A673 (cell line): ENCODE measurements around the gene ARF4. TPM values are rescaled to one million over a fixed set of nuclear protein-coding genes. Genes with fewer than 3 reads are reported as not detected.

ENCODE experiments used
- BruUV-seq: library from RNA; stranded (reverse); fragments of 400-500 nt; replicated peaks from 2 replicates; lab custom pipeline; 2021; lab: Mats Ljungman, UMichigan
- CTCF ChIA-PET: fragments of 300-600 bp; sonication (Branson Sonifier 250); formaldehyde crosslinking; loops from one replicate; lab custom pipeline; 2022; ENCODE audit warnings: antibody characterized with exemption; lab: Charles Lee
- POLR2A ChIA-PET: fragments of 300-600 bp; sonication (Branson Sonifier 250); formaldehyde crosslinking; loops from one replicate; lab custom pipeline; 2022; ENCODE audit warnings: antibody characterized with exemption; ENCODE audit not compliant: low non-redundant PET; lab: Charles Lee
- DNase-seq: peaks from one replicate; pipeline ENCODE4 v3.0.0-alpha.2; 2015; ENCODE audit warnings: low spot score
- H3K27ac ChIP-seq: fragments of 200-600 bp; sonication (generic); 2 replicates; pipeline ENCODE4 v1.5.1; 2016; ENCODE audit warnings: mixed run types, low read depth, mild to moderate bottlenecking, mixed read lengths, antibody characterized with exemption, low read length; ENCODE audit not compliant: poor library complexity, severe bottlenecking
- H3K27me3 ChIP-seq: fragments of 200-600 bp; sonication (generic); replicated peaks from 2 replicates; pipeline ENCODE4 v1.6.1; 2017; ENCODE audit warnings: mixed run types, low read depth, mild to moderate bottlenecking, mixed read lengths, antibody characterized with exemption, low read length; ENCODE audit not compliant: insufficient read depth, poor library complexity
- H3K36me3 ChIP-seq: fragments of 200-600 bp; sonication (generic); 2 replicates; pipeline ENCODE4 v1.6.1; 2016; ENCODE audit warnings: mixed run types, mild to moderate bottlenecking, mixed read lengths, antibody characterized with exemption, low read length; ENCODE audit not compliant: insufficient read depth, poor library complexity, severe bottlenecking
- H3K4me1 ChIP-seq: fragments of 200-600 bp; sonication (generic); 2 replicates; pipeline ENCODE4 v1.6.1; 2017; ENCODE audit warnings: mixed run types, mild to moderate bottlenecking, mixed read lengths, antibody characterized with exemption, low read length; ENCODE audit not compliant: insufficient read depth, poor library complexity, severe bottlenecking
- H3K4me3 ChIP-seq: fragments of 200-600 bp; sonication (generic); 2 replicates; pipeline ENCODE4 v1.5.1; 2016; ENCODE audit warnings: low read depth, mixed run types, mild to moderate bottlenecking, mixed read lengths, low read length; ENCODE audit not compliant: poor library complexity, severe bottlenecking
- H3K9me3 ChIP-seq: fragments of 200-600 bp; sonication (generic); 2 replicates; pipeline ENCODE4 v1.6.1; 2016; ENCODE audit warnings: mixed run types, low read depth, mild to moderate bottlenecking, mixed read lengths, antibody characterized with exemption, low read length; ENCODE audit not compliant: poor library complexity, severe bottlenecking
- EZH2 ChIP-seq: fragments of 200-600 bp; sonication (generic); IDR thresholded peaks from 2 replicates; pipeline ENCODE4 v1.6.1; 2017; ENCODE audit warnings: borderline replicate concordance, low read depth, mild to moderate bottlenecking, mixed read lengths, antibody characterized with exemption, low read length; ENCODE audit not compliant: poor library complexity, severe bottlenecking
- intact Hi-C: fragments of 100-400 bp; cut with micrococcal nuclease; formaldehyde crosslinking; loops from one replicate; pipeline ENCODE4 v1.10.0; 2022; ENCODE audit not compliant: unreplicated experiment
- total RNA-seq: library from RNA; stranded (reverse); gene quantifications from 2 replicates; pipeline ENCODE4 v1.2.3, GENCODE V29; 2021
- TF ChIP-seq, protein P1 (sequence below): fragments of 300-800, 200-600 bp; sonication (generic); conservative IDR thresholded peaks from 2 replicates; pipeline ENCODE4 v1.5.1; 2017; ENCODE audit warnings: low read depth, mild to moderate bottlenecking, antibody characterized with exemption, low read length, moderate library complexity, mixed read lengths

Gene ARF4
- total RNA-seq, 1 experiment from 2014 or later, result 82.2 TPM

DNA sequence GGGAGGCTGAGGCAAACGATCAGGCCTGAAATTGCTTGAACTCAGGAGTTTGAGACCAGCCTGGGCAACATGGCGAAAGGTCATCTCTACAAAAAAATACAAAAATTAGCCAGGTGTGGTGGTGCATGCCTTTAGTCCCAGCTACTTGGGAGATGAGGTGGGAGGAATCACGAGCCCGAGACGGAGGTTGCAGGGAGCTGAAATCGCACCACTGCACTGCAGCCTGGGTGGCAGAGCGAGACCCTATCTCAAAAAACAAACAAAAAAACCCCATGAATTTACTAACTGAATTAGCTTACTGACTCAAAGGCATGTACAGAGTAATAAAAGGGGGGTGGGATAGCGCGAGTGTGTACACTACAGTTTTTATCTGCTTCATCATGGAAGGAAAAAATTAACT is 19.3 kb downstream of the ARF4 start:
- H3K27me3 ChIP-seq, result no peaks in the 10 kb centered on the region
- H3K27ac ChIP-seq, result no peak overlapping the region
- ChIA-PET CTCF (no interaction called here), POLR2A (interaction anchor here (0.6 kb wide), 1 partner anchor 8 kb away, joined by 10 read pairs; no protein-coding TSS in a partner anchor)
- TF ChIP-seq, protein P1, sequence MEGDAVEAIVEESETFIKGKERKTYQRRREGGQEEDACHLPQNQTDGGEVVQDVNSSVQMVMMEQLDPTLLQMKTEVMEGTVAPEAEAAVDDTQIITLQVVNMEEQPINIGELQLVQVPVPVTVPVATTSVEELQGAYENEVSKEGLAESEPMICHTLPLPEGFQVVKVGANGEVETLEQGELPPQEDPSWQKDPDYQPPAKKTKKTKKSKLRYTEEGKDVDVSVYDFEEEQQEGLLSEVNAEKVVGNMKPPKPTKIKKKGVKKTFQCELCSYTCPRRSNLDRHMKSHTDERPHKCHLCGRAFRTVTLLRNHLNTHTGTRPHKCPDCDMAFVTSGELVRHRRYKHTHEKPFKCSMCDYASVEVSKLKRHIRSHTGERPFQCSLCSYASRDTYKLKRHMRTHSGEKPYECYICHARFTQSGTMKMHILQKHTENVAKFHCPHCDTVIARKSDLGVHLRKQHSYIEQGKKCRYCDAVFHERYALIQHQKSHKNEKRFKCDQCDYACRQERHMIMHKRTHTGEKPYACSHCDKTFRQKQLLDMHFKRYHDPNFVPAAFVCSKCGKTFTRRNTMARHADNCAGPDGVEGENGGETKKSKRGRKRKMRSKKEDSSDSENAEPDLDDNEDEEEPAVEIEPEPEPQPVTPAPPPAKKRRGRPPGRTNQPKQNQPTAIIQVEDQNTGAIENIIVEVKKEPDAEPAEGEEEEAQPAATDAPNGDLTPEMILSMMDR, result no peak
- TF ChIP-seq EZH2, result no peak
- DNase-seq, result no peak
- no peaks in the 10 kb centered on the region for H3K9me3 ChIP-seq
- no TSS peak for BruUV-seq
- intact Hi-C loops, result no loop called here
- peaks cover 4% of the 10 kb centered on the region for H3K36me3 ChIP-seq
- H3K4me1 ChIP-seq, result no peaks in the 10 kb centered on the region
- H3K4me3 ChIP-seq, result no peak overlapping the region

DNA sequence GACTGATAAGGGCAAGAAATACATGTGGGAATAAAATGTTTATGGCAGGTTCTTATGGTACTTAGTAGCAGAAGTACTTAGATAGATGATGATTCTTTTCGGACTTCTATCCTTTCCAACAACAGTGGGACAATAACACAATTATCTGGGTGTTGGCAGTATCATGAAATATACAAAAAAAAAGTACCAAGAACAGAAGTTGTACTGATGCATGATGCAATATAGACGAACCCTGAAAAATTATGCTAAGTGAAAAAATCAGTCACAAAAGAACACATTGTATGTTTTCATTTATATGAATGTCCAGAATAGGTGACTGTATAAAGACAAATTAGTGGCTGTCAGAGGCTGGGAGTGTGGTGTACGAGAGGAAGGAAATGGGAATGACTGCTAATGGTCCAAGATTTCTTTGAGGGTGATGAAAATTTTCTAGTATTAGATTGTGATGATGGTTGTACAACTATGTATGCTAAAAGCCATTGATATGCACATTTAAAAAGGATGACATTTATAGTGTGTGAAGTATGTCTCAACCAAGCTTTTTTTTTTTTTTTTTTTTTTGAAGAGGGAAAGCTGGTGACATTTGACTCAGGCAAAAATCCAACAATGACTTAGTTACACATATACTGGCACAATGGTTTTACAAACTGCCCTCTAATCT is 21.0 kb downstream of the ARF4 start:
- ChIA-PET CTCF (no interaction called here), POLR2A (interaction anchor here (0.6 kb wide), 2 partner anchors 21 to 423 kb away, joined by 6 to 8 read pairs; partner anchors contain the start of gene ARF4)
- H3K27ac ChIP-seq, result no peak overlapping the region
- no peaks in the 10 kb centered on the region for H3K9me3 ChIP-seq
- BruUV-seq, result no TSS peak
- TF ChIP-seq, protein P1, result no peak
- no peak for TF ChIP-seq EZH2
- no peaks in the 10 kb centered on the region for H3K27me3 ChIP-seq
- DNase-seq, result no peak
- intact Hi-C loops, result no loop called here
- no peaks in the 10 kb centered on the region for H3K4me1 ChIP-seq
- peaks cover 12% of the 10 kb centered on the region for H3K36me3 ChIP-seq
- H3K4me3 ChIP-seq, result no peak overlapping the region

DNA sequence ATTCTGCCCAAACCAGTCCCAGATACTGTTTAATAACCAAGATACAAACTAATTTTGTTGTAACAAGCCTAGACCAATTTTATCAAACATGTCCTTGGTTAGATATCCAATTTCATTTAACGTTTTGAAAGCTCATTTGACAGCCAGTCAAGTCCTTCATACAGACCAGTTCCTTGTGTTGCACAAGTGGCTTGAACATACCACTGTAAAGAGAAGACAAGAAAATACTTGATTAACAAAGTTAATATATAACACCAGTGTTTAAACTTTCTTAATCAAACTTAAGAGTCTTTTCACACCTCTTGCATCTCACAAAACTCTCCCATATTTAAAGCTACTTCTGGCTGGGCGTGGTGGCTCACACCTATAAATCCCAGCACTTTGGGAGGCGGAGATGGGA is 25.0 kb downstream of the ARF4 start:
- POLR2A ChIA-PET, result no interaction called here
- BruUV-seq, result no TSS peak
- H3K27ac ChIP-seq, result no peak overlapping the region
- H3K9me3 ChIP-seq, result no peaks in the 10 kb centered on the region
- TF ChIP-seq, protein P1, result no peak
- TF ChIP-seq EZH2, result no peak
- H3K4me1 ChIP-seq, result no peaks in the 10 kb centered on the region
- H3K36me3 ChIP-seq, result peaks cover 9% of the 10 kb centered on the region
- DNase-seq, result no peak
- intact Hi-C loops, result no loop called here
- no peak overlapping the region for H3K4me3 ChIP-seq
- H3K27me3 ChIP-seq, result no peaks in the 10 kb centered on the region
- CTCF ChIA-PET, result no interaction called here
